Measurements from ENCODE around the gene MT1M. TPM values are rescaled to one million over a fixed set of nuclear protein-coding genes. Genes with fewer than 3 reads are reported as not detected.
A peak's percentile ranks its signal among the peaks of the same experiment; 100 is the strongest.
"Not testable (repeated sequence)": the region's sequence is repeated elsewhere in the genome, so short reads cannot be mapped to it uniquely, and the experiment has no call there.

MT1M gene
- total RNA-seq, 1 donor: not detected

GRCh38 chr16:56645838-56646237 lies 13.4 kb downstream of the MT1M start:
- no peak for DNase-seq (ENCODE audit: low read depth in 2 of 3, low spot score in 2 of 3)

- no peak for DNase-seq (ENCODE audit: low read depth in 2 of 3, low spot score in 2 of 3)
Observed at GRCh38 chr16:56647641-56648431, 15.4 kb downstream of the MT1M start.

GRCh38 chr16:56649271-56649670 lies 16.8 kb downstream of the MT1M start:
- DNase-seq (ENCODE audit: low read depth in 2 of 3, low spot score in 2 of 3): no peak

GRCh38 chr16:56649820-56650219 lies 17.4 kb downstream of the MT1M start:
- DNase-seq (ENCODE audit: low read depth in 2 of 3, low spot score in 2 of 3): no peak

- DNase-seq (ENCODE audit: low read depth in 2 of 3, low spot score in 2 of 3): no peak
Observed at GRCh38 chr16:56651586-56651985, 19.1 kb downstream of the MT1M start, which contains the start of gene MT1B. Gene MT1B (plus strand): TSS chr16:56651886. CDS start chr16:56651954, 68 bp downstream.

- DNase-seq (ENCODE audit: low read depth in 2 of 3, low spot score in 2 of 3): no peak
Observed at GRCh38 chr16:56652600-56652999, 20.1 kb downstream of the MT1M start.

GRCh38 chr16:56653218-56653617 lies 20.8 kb downstream of the MT1M start:
- DNase-seq (ENCODE audit: low read depth in 2 of 3, low spot score in 2 of 3): no peak

- peak in 2 of 3 donors; percentile 22 to 63 for DNase-seq (ENCODE audit: low read depth in 2 of 3, low spot score in 2 of 3)
Observed at GRCh38 chr16:56657555-56658326, 25.3 kb downstream of the MT1M start, which contains the start of gene MT1F. Gene MT1F (plus strand): TSS chr16:56657959. CDS start chr16:56658059, 100 bp downstream.

- no peak for DNase-seq (ENCODE audit: low read depth in 2 of 3, low spot score in 2 of 3)
Observed at GRCh38 chr16:56658327-56658875, 25.9 kb downstream of the MT1M start.

- DNase-seq (ENCODE audit: low read depth in 2 of 3, low spot score in 2 of 3): no peak
Observed at GRCh38 chr16:56662357-56663354, 30.2 kb downstream of the MT1M start.

GRCh38 chr16:56664506-56664905 lies 32.0 kb downstream of the MT1M start:
- no peak for DNase-seq (ENCODE audit: low read depth in 2 of 3, low spot score in 2 of 3)

GRCh38 chr16:56665286-56666261 lies 33.1 kb downstream of the MT1M start:
- not testable (repeated sequence) for DNase-seq (ENCODE audit: low read depth in 2 of 3, low spot score in 2 of 3)

- DNase-seq (ENCODE audit: low read depth in 2 of 3, low spot score in 2 of 3): peak in 2 of 3 donors; percentile 29 to 55
Observed at GRCh38 chr16:56667581-56668571, 35.4 kb downstream of the MT1M start, which contains the start of gene MT1G. Gene MT1G (minus strand): TSS chr16:56668065. CDS start chr16:56667993, 72 bp downstream.

GRCh38 chr16:56669005-56669839 lies 36.8 kb downstream of the MT1M start, which contains the start of gene MT1H:
Gene MT1H (plus strand): TSS chr16:56669814. CDS start chr16:56669885, 71 bp downstream.
- no peak for DNase-seq (ENCODE audit: low read depth in 2 of 3, low spot score in 2 of 3)

GRCh38 chr16:56669840-56670619 lies 37.6 kb downstream of the MT1M start:
- no peak for DNase-seq (ENCODE audit: low read depth in 2 of 3, low spot score in 2 of 3)

- DNase-seq (ENCODE audit: low read depth in 2 of 3, low spot score in 2 of 3): no peak
Observed at GRCh38 chr16:56670620-56670934, 38.1 kb downstream of the MT1M start.
